Measurements from ENCODE around the gene SPRR2E.

GRCh38 chr1:153122831-153123421 lies 28.6 kb upstream of the SPRR2E start:
- no peak for TF ChIP-seq POLR2AphosphoS5 (IDR thresholded peaks at IDR 0.05; ENCODE audit: low read depth, low read length)
- no peak for TF ChIP-seq REST (IDR thresholded peaks at IDR 0.05; ENCODE audit: insufficient read depth in 1 of 2, low read depth in 2 of 2, low read length in 2 of 2)
- no peak for TF ChIP-seq TAF1 (IDR thresholded peaks at IDR 0.05; ENCODE audit: borderline replicate concordance, insufficient read depth, low read length)
